H1 (cell line): ENCODE data around the gene GNG12. TPM values are rescaled to one million over a fixed set of nuclear protein-coding genes. Genes with fewer than 3 reads are reported as not detected.

ENCODE experiments used
- CTCF ChIA-PET: fragments of 300-600 bp; sonication (Branson Sonifier 250); formaldehyde crosslinking; loops from one replicate; lab custom pipeline; 2021; ENCODE audit not compliant: partially characterized antibody; lab: Charles Lee
- POLR2A ChIA-PET: fragments of 300-600 bp; sonication (Branson Sonifier 250); formaldehyde crosslinking; loops from one replicate; lab custom pipeline; 2021; ENCODE audit warnings: inconsistent platforms; ENCODE audit not compliant: partially characterized antibody; lab: Charles Lee
- DNase-seq, 2 experiments: peaks; one replicate each; pipeline versions ENCODE4 v3.0.0 to v3.0.0-alpha.2; 2010 to 2022; ENCODE audit warnings: low spot score in 2 of 2, low read depth in 1 of 2, mixed read lengths in 1 of 2
- FAIRE-seq: peaks from 2 replicates; lab custom pipeline; 2011; peaks lifted over from hg19 to GRCh38; lab: Jason Lieb, UNC
- H2AFZ ChIP-seq: 2 replicates; pipeline ENCODE4 v1.8.1; 2012; ENCODE audit warnings: low read length, inconsistent platforms
- H2AK5ac ChIP-seq: 2 replicates; pipeline ENCODE4 v1.6.1; 2013; ENCODE audit warnings: low read depth, low read length
- H2BK120ac ChIP-seq: replicated peaks from 2 replicates; pipeline ENCODE3; 2013; ENCODE audit warnings: low read depth, low read length, inconsistent platforms
- H2BK12ac ChIP-seq: 2 replicates; pipeline ENCODE4 v1.6.1; 2013; ENCODE audit warnings: low read depth, low read length
- H2BK15ac ChIP-seq: 2 replicates; pipeline ENCODE4 v1.6.1; 2013; ENCODE audit warnings: low read length
- H2BK20ac ChIP-seq: 2 replicates; pipeline ENCODE4 v1.6.1; 2013; ENCODE audit warnings: low read length
- H2BK5ac ChIP-seq: 2 replicates; pipeline ENCODE4 v1.6.1; 2013; ENCODE audit warnings: low read depth, low read length
- H3K14ac ChIP-seq: 2 replicates; pipeline ENCODE4 v1.6.1; 2013; ENCODE audit warnings: inconsistent platforms; ENCODE audit not compliant: insufficient read length
- H3K18ac ChIP-seq: 2 replicates; pipeline ENCODE4 v1.6.1; 2013; ENCODE audit warnings: low read length; ENCODE audit errors: extremely low read depth
- H3K23ac ChIP-seq: 2 replicates; pipeline ENCODE4 v1.6.1; 2013; ENCODE audit warnings: inconsistent platforms; ENCODE audit not compliant: insufficient read length
- H3K23me2 ChIP-seq: 2 replicates; pipeline ENCODE4 v1.6.1; 2013; ENCODE audit warnings: low read depth, low read length
- H3K27ac ChIP-seq: 2 replicates; pipeline ENCODE4 v1.6.1; 2011; ENCODE audit warnings: low read depth, low read length, inconsistent platforms
- H3K27me3 ChIP-seq, 4 experiments: replicated peaks in 1 of 4; 1 replicate in 1 of 4; 2 replicates in 3 of 4; pipeline versions ENCODE4 v1.6.1 to v1.8.1; 2011 to 2013; ENCODE audit warnings: low read length in 3 of 4, mild to moderate bottlenecking in 3 of 4, inconsistent platforms in 2 of 4, mixed read lengths in 2 of 4, moderate library complexity in 1 of 4; ENCODE audit not compliant: control insufficient read depth in 3 of 4, insufficient read depth in 3 of 4; ENCODE audit errors: extremely low read depth in 1 of 4
- H3K36me3 ChIP-seq, 4 experiments: 2 replicates each; pipeline versions ENCODE4 v1.6.1 to v1.8.1; 2011 to 2013; ENCODE audit warnings: mild to moderate bottlenecking in 4 of 4, low read length in 3 of 4, moderate library complexity in 2 of 4, control low read depth in 1 of 4, inconsistent platforms in 1 of 4; ENCODE audit not compliant: insufficient read depth in 4 of 4, control insufficient read depth in 2 of 4
- H3K4ac ChIP-seq: replicated peaks from 2 replicates; pipeline ENCODE3; 2013; ENCODE audit warnings: low read length, low read depth, mixed read lengths, inconsistent platforms; ENCODE audit not compliant: insufficient read length
- H3K4me1 ChIP-seq, 4 experiments: replicated peaks in 1 of 4; 1 replicate in 1 of 4; 2 replicates in 3 of 4; pipeline versions ENCODE4 v1.6.1 to v1.8.1; 2011 to 2013; ENCODE audit warnings: low read length in 3 of 4, inconsistent platforms in 2 of 4, mixed read lengths in 1 of 4; ENCODE audit not compliant: insufficient read depth in 4 of 4, control insufficient read depth in 3 of 4
- H3K4me2 ChIP-seq, 2 experiments: 2 replicates each; pipeline versions ENCODE4 v1.6.1 to v1.8.1; 2011 to 2013; ENCODE audit warnings: low read depth in 2 of 2, low read length in 2 of 2, control low read depth in 1 of 2, inconsistent platforms in 1 of 2, mild to moderate bottlenecking in 1 of 2; ENCODE audit not compliant: insufficient read depth in 1 of 2
- H3K4me3 ChIP-seq, 4 experiments: fragments of 200-600, 300-600 bp in 1 of 4; sonication (generic), shearing (Covaris generic), sonication (Bioruptor Twin) in 1 of 4; 2 replicates each; pipeline versions ENCODE4 v1.5.1 to v1.8.1; 2011 to 2016; ENCODE audit warnings: low read length in 4 of 4, low read depth in 3 of 4, control low read depth in 2 of 4, inconsistent platforms in 2 of 4, mild to moderate bottlenecking in 2 of 4, mixed read lengths in 1 of 4, moderate library complexity in 1 of 4; ENCODE audit not compliant: insufficient read depth in 2 of 4; ENCODE audit errors: extremely low read depth in 1 of 4
- H3K56ac ChIP-seq: replicated peaks from 2 replicates; pipeline ENCODE3; 2013; ENCODE audit warnings: low read depth, mild to moderate bottlenecking, mixed read lengths, low read length, inconsistent platforms; ENCODE audit not compliant: insufficient read length
- H3K79me1 ChIP-seq: 2 replicates; pipeline ENCODE4 v1.6.1; 2013; ENCODE audit warnings: low read depth, low read length, control low read depth
- H3K79me2 ChIP-seq, 2 experiments: 2 replicates each; pipeline versions ENCODE4 v1.6.1 to v1.8.1; 2012 to 2013; ENCODE audit warnings: low read length in 2 of 2, mild to moderate bottlenecking in 2 of 2, inconsistent platforms in 1 of 2; ENCODE audit not compliant: insufficient read depth in 2 of 2, control insufficient read depth in 1 of 2
- H3K9ac ChIP-seq, 4 experiments: replicated peaks in 1 of 4; 1 replicate in 1 of 4; 2 replicates in 3 of 4; pipeline versions ENCODE4 v1.6.1 to v1.8.1; 2011 to 2013; ENCODE audit warnings: low read depth in 3 of 4, low read length in 3 of 4, control low read depth in 2 of 4, mild to moderate bottlenecking in 2 of 4, moderate library complexity in 2 of 4, inconsistent platforms in 1 of 4; ENCODE audit errors: extremely low read depth in 1 of 4
- H3K9me3 ChIP-seq, 2 experiments: 2 replicates each; pipeline versions ENCODE4 v1.6.1 to v1.8.1; 2012 to 2013; ENCODE audit warnings: mild to moderate bottlenecking in 2 of 2, moderate library complexity in 2 of 2, control low read depth in 1 of 2, inconsistent platforms in 1 of 2, low read depth in 1 of 2, low read length in 1 of 2, mixed read lengths in 1 of 2; ENCODE audit not compliant: insufficient read depth in 2 of 2
- H4K20me1 ChIP-seq, 2 experiments: replicated peaks in 1 of 2; 2 replicates each; pipeline versions ENCODE3 to v1.8.1; 2011 to 2013; ENCODE audit warnings: inconsistent platforms in 2 of 2, low read length in 2 of 2, mild to moderate bottlenecking in 1 of 2; ENCODE audit not compliant: insufficient read depth in 2 of 2, control insufficient read depth in 1 of 2
- H4K5ac ChIP-seq: 2 replicates; pipeline ENCODE4 v1.6.1; 2013; ENCODE audit warnings: low read length, low read depth, mixed read lengths, inconsistent platforms; ENCODE audit not compliant: insufficient read length
- H4K8ac ChIP-seq: 2 replicates; pipeline ENCODE4 v1.8.0; 2013; ENCODE audit warnings: mild to moderate bottlenecking, moderate library complexity, low read length, inconsistent platforms; ENCODE audit not compliant: insufficient read depth; ENCODE audit errors: extremely low read depth
- H4K91ac ChIP-seq: replicated peaks from 2 replicates; pipeline ENCODE3; 2013; ENCODE audit warnings: low read length, mixed read lengths, inconsistent platforms; ENCODE audit not compliant: insufficient read length
- CBX5 ChIP-seq: fragments of 300-800, 300-1000 bp; sonication (generic); IDR thresholded peaks from 2 replicates; pipeline ENCODE4 v1.7.1; 2016; ENCODE audit warnings: antibody characterized with exemption, low read length, low read depth
- CBX8 ChIP-seq: fragments of 300-800, 300-1000 bp; sonication (generic); IDR thresholded peaks from 2 replicates; pipeline ENCODE4 v1.7.1; 2016; ENCODE audit warnings: low read depth, low read length, borderline replicate concordance
- EP300 ChIP-seq, 2 experiments: IDR thresholded peaks; 1 replicate in 1 of 2; 2 replicates in 1 of 2; pipeline ENCODE4 v1.6.1; 2011 to 2012; ENCODE audit warnings: low read depth in 2 of 2, low read length in 2 of 2, mild to moderate bottlenecking in 2 of 2, borderline replicate concordance in 1 of 2, inconsistent platforms in 1 of 2, moderate library complexity in 1 of 2
- HDAC6 ChIP-seq: IDR thresholded peaks from one replicate; pipeline ENCODE4 v1.7.1; 2012; ENCODE audit warnings: low read depth, mild to moderate bottlenecking, inconsistent platforms, low read length, moderate library complexity
- POLR2A ChIP-seq, 2 experiments: IDR thresholded peaks; 1 replicate in 1 of 2; 2 replicates in 1 of 2; pipeline ENCODE4 v1.6.1; 2011; ENCODE audit warnings: low read depth in 2 of 2, low read length in 2 of 2, mild to moderate bottlenecking in 2 of 2; ENCODE audit errors: control extremely low read depth in 1 of 2
- RAD21 ChIP-seq, 2 experiments: IDR thresholded peaks in 1 of 2; conservative IDR thresholded peaks in 1 of 2; 2 replicates each; pipeline ENCODE4 v1.6.1; 2011; ENCODE audit warnings: low read depth in 2 of 2, low read length in 2 of 2, improper control_type of control experiment in 1 of 2, inconsistent platforms in 1 of 2, mild to moderate bottlenecking in 1 of 2, moderate library complexity in 1 of 2
- RNF2 ChIP-seq: fragments of 200-900, 300-1000 bp; sonication (generic); IDR thresholded peaks from 2 replicates; pipeline ENCODE4 v1.7.1; 2016; ENCODE audit warnings: borderline replicate concordance, low read depth, mild to moderate bottlenecking, antibody characterized with exemption, low read length; ENCODE audit not compliant: poor library complexity, severe bottlenecking; ENCODE audit errors: missing control alignments
- SAP30 ChIP-seq: fragments of 300-600 bp; sonication (generic); IDR thresholded peaks from 2 replicates; pipeline ENCODE4 v1.7.1; 2012; ENCODE audit warnings: low read length, moderate library complexity, mild to moderate bottlenecking, inconsistent platforms; ENCODE audit not compliant: insufficient read depth, insufficient replicate concordance
- TCF12 ChIP-seq: IDR thresholded peaks from 2 replicates; pipeline ENCODE4 v1.6.1; 2011; ENCODE audit warnings: low read depth, mild to moderate bottlenecking, low read length
- ZNF274 ChIP-seq: IDR thresholded peaks from 2 replicates; pipeline ENCODE4 v1.7.0; 2012; ENCODE audit warnings: low read length, borderline replicate concordance; ENCODE audit errors: extremely low read depth
- WGBS, 2 experiments: shearing (Covaris generic) in 1 of 2; methylation state at CpG; one replicate each; pipeline versions ENCODE4 v1.1.6 to v1.1.7; 2013 to 2015; ENCODE audit warnings: low lambda C conversion rate in 2 of 2, mixed read lengths in 2 of 2, inconsistent platforms in 1 of 2, low coverage in 1 of 2, missing lambda C conversion rate in 1 of 2; ENCODE audit not compliant: insufficient replicate concordance in 2 of 2, insufficient coverage in 1 of 2, insufficient read length in 1 of 2; ENCODE audit errors: extremely low coverage in 1 of 2, missing lambda C conversion rate in 1 of 2; 5-methylcytosine and 5-hydroxymethylcytosine counted together
- polyA plus RNA-seq, 7 experiments: library from polyadenylated mRNA; depleted of rRNA in 3 of 7; stranded (reverse) in 5 of 7; unstranded in 2 of 7; fragments of >200 nt in 5 of 7; fragments of 200-250 nt in 2 of 7; gene quantifications; 1 replicate in 5 of 7; 2 replicates in 1 of 7; 4 replicates in 1 of 7; pipeline versions ENCODE4 v1.2.1 to v1.2.3, GENCODE V29; 2011 to 2013; ENCODE audit warnings: missing spikeins in 2 of 7, mixed read lengths in 2 of 7
- total RNA-seq: library from RNA; stranded (reverse); fragmentation: NEBNext Ultra II Directional; extraction: Animal tissue kit (Norgen Biotek cat#: 25700); gene quantifications from 2 replicates; pipeline ENCODE4 v1.2.1, GENCODE V29; 2021
- TF ChIP-seq, protein P1 (sequence below), 3 experiments: IDR thresholded peaks; 1 replicate in 2 of 3; 2 replicates in 1 of 3; pipeline versions ENCODE4 v1.5.1 to v1.6.1; 2011; ENCODE audit warnings: low read length in 3 of 3, mild to moderate bottlenecking in 3 of 3, inconsistent platforms in 2 of 3, low read depth in 1 of 3, moderate library complexity in 1 of 3; ENCODE audit not compliant: insufficient read depth in 1 of 3; ENCODE audit errors: control extremely low read depth in 1 of 3

GNG12 gene
- total and polyA plus RNA-seq, 2 of the 8 experiments (the other 6 are each of a cell fraction or from before 2014, with no cell fraction given) = 11.4 to 35.8 TPM

DNA sequence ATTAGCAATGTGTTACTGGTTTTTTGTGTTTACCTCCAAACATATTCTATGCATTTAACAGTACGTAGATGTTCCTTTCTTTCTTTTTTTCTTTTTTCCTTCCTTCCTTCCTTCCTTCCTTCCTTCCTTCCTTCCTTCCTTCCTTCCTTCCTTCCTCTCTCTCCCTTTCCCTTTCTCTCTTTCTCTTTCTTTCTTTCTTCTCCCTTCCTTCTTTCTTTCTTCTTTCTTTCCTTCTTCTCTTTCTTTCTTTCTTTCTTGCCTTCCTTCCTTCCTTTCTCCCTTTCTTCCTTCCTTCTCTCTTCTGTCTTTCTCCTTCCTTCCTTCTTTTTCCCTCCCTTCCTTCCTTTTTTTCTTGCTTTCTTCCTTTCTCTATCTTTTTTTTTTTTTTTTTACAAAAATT lies 46.2 kb upstream of the GNG12 start:
- DNase-seq (no peak), FAIRE-seq (no peak)
- Histone ChIP-seq H2BK20ac (no peak overlapping the region), H2BK5ac (no peak overlapping the region), H2AFZ (no peak overlapping the region), H3K4me3 (no peak overlapping the region), H2BK120ac (no peak overlapping the region), H3K4me1 (no peaks in the 10 kb centered on the region), H3K56ac (no peak overlapping the region), H3K23ac (no peak overlapping the region), H2BK15ac (no peak overlapping the region), H4K91ac (no peak overlapping the region), H3K23me2 (no peaks in the 10 kb centered on the region), H3K9me3 (no peaks in the 10 kb centered on the region), H2BK12ac (no peak overlapping the region), H3K14ac (no peak overlapping the region), H3K27me3 (no peaks in the 10 kb centered on the region), H4K20me1 (no peaks in the 10 kb centered on the region), H3K9ac (no peak overlapping the region), H3K36me3 (no peaks in the 10 kb centered on the region), H4K5ac (no peak overlapping the region), H2AK5ac (no peak overlapping the region), H3K27ac (no peak overlapping the region), H3K4me2 (no peak overlapping the region), H3K79me1 (no peaks in the 10 kb centered on the region), H3K18ac (no peak overlapping the region), H4K8ac (no peak overlapping the region), H3K79me2 (no peaks in the 10 kb centered on the region), H3K4ac (no peak overlapping the region)
- 88% methylated on average over 1 of the region's 1 CpG; no CpG with 5 or more reads in 1 of the 2 experiments for WGBS, 2 experiments
- ChIA-PET POLR2A (no interaction called here), CTCF (interaction anchor here (0.5 to 0.7 kb wide), 2 partner anchors 44 to 692 kb away, joined by 3 read pairs; no protein-coding TSS in a partner anchor)
- TF ChIP-seq TCF12 (no peak), HDAC6 (no peak), RNF2 (no peak), CBX5 (no peak), EP300 (IDR thresholded peaks at IDR 0.05; ENCODE audit: borderline replicate concordance in 1 of 2, low read depth in 2 of 2, low read length in 2 of 2) (no peak), ZNF274 (no peak), POLR2A (IDR thresholded peaks at IDR 0.05; ENCODE audit: control extremely low read depth in 1 of 2, low read depth in 2 of 2, low read length in 2 of 2) (no peak), RAD21 (IDR thresholded peaks at IDR 0.05 in 1 of 2, conservative IDR thresholded peaks at IDR 0.05 in 1 of 2; ENCODE audit: low read depth in 2 of 2, low read length in 2 of 2) (no peak), SAP30 (no peak), CBX8 (no peak)
- TF ChIP-seq, protein P1, sequence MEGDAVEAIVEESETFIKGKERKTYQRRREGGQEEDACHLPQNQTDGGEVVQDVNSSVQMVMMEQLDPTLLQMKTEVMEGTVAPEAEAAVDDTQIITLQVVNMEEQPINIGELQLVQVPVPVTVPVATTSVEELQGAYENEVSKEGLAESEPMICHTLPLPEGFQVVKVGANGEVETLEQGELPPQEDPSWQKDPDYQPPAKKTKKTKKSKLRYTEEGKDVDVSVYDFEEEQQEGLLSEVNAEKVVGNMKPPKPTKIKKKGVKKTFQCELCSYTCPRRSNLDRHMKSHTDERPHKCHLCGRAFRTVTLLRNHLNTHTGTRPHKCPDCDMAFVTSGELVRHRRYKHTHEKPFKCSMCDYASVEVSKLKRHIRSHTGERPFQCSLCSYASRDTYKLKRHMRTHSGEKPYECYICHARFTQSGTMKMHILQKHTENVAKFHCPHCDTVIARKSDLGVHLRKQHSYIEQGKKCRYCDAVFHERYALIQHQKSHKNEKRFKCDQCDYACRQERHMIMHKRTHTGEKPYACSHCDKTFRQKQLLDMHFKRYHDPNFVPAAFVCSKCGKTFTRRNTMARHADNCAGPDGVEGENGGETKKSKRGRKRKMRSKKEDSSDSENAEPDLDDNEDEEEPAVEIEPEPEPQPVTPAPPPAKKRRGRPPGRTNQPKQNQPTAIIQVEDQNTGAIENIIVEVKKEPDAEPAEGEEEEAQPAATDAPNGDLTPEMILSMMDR (IDR thresholded peaks at IDR 0.05; ENCODE audit: control extremely low read depth in 1 of 3, insufficient read depth in 1 of 3, low read depth in 1 of 3, low read length in 3 of 3) = no peak
